NT2/D1 (cell line): Measurements from ENCODE around the gene SYN1.

Source experiments
- DNase-seq: peaks from one replicate; pipeline ENCODE4 v3.0.0-alpha.2; 2011; ENCODE audit warnings: low read depth, low spot score
- H3K27me3 ChIP-seq: 2 replicates; pipeline ENCODE4 v1.6.0; 2011; ENCODE audit warnings: mild to moderate bottlenecking; ENCODE audit not compliant: insufficient read length, insufficient read depth
- H3K36me3 ChIP-seq: 2 replicates; pipeline ENCODE4 v1.6.1; 2011; ENCODE audit warnings: mild to moderate bottlenecking, low read length, mixed read lengths; ENCODE audit not compliant: insufficient read depth, insufficient read length
- H3K4me1 ChIP-seq: 2 replicates; pipeline ENCODE4 v1.5.1; 2011; ENCODE audit not compliant: insufficient read depth, insufficient read length
- H3K4me3 ChIP-seq: 2 replicates; pipeline ENCODE4 v1.5.1; 2011; ENCODE audit warnings: low read depth; ENCODE audit not compliant: insufficient read length
- H3K9ac ChIP-seq: 2 replicates; pipeline ENCODE4 v1.6.0; 2011; ENCODE audit warnings: low read depth; ENCODE audit not compliant: insufficient read length
- H3K9me3 ChIP-seq: 2 replicates; pipeline ENCODE4 v1.5.1; 2011; ENCODE audit warnings: mild to moderate bottlenecking, low read length; ENCODE audit not compliant: insufficient read depth
- SUZ12 ChIP-seq: IDR thresholded peaks from 2 replicates; pipeline ENCODE4 v1.6.1; 2011; ENCODE audit not compliant: insufficient read length, insufficient read depth; ENCODE audit errors: extremely low read depth
- YY1 ChIP-seq: IDR thresholded peaks from 2 replicates; pipeline ENCODE4 v1.6.1; 2011; ENCODE audit not compliant: insufficient read length, insufficient read depth
- ZNF274 ChIP-seq: IDR thresholded peaks from 2 replicates; pipeline ENCODE4 v1.6.1; 2011; ENCODE audit warnings: mild to moderate bottlenecking, low read depth, low read length

Gene SYN1

DNA sequence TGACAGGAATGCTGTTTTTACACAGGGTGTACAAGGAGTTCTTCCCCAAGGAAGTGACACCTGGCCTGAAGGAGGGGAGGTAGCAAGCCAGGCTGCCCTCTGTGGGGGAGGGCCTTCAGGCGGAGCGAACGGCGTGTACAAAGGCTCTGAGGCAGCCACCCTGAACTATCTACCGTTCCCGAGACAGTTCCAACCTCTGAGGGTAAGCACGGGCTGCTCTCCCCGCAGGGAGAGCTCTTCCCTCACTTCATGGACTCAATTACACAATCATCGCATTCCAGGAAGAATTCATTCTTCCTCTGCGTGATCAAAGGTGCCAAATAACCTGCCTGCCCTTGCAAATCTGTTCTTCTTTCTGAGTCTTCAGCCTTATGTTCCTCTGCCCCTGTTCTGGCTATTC is 25.9 kb upstream of the SYN1 start:
- no peak for DNase-seq
- Histone ChIP-seq H3K36me3 (peaks cover 55% of the 10 kb centered on the region), H3K27me3 (no peaks in the 10 kb centered on the region), H3K4me1 (peaks cover 8% of the 10 kb centered on the region), H3K9ac (no peak overlapping the region), H3K4me3 (no peak overlapping the region), H3K9me3 (no peaks in the 10 kb centered on the region)
- TF ChIP-seq SUZ12: no peak
- no peak for TF ChIP-seq YY1
- TF ChIP-seq ZNF274: no peak

DNA sequence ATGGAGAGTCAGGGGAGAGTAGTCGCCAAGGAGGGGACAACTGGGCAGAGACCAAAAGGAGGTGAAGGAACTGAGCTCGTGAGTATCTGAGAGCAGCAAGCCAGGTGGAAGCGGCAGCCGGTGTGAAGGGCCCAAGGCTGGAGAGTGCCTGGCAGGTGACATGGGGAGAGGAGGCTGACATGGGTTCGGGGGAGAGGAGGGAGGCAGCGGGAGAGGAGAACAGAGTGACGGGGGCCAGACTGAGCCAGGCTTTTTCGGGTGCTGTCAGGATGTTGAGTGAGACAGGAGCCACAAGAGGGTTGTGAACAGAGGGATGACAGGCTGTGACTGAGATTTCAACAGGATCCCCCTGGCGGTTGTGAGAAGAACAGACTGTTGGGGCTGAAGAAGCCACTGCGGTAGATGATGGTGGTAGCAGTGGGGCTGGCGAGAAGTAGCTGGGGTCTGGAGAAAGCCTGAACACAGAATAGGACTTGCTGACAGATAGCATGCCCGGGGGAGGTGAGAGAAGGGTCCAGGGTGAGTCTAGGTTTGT is 25.0 kb upstream of the SYN1 start:
- Histone ChIP-seq H3K27me3 (no peaks in the 10 kb centered on the region), H3K9me3 (no peaks in the 10 kb centered on the region), H3K36me3 (peaks cover 64% of the 10 kb centered on the region), H3K9ac (no peak overlapping the region), H3K4me1 (peaks cover 8% of the 10 kb centered on the region), H3K4me3 (no peak overlapping the region)
- DNase-seq: no peak
- TF ChIP-seq SUZ12: no peak
- TF ChIP-seq ZNF274: no peak
- no peak for TF ChIP-seq YY1

DNA sequence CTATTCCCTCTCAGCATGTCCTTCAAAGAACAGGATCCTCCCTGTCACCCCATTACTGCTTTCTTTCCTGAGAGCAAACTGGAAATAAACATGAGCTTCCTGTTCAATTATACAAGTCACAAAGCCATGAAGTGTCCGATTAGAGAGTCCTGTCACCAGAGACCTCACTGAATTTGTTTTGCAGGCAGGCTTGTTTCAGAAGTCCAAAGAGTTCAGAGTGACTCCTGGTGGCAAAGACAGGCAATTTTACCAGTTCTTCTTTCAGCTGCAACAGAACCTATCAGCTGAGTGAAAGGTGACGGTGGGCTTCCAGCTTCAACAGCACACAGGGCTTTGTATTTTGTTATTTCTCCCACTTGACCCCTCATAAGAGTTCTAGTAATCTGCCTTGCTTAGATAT is 24.3 kb upstream of the SYN1 start:
- TF ChIP-seq ZNF274: no peak
- H3K4me3 ChIP-seq: no peak overlapping the region
- DNase-seq: no peak
- H3K4me1 ChIP-seq: peaks cover 8% of the 10 kb centered on the region
- H3K36me3 ChIP-seq: peaks cover 67% of the 10 kb centered on the region
- H3K9ac ChIP-seq: no peak overlapping the region
- no peaks in the 10 kb centered on the region for H3K27me3 ChIP-seq
- no peaks in the 10 kb centered on the region for H3K9me3 ChIP-seq

DNA sequence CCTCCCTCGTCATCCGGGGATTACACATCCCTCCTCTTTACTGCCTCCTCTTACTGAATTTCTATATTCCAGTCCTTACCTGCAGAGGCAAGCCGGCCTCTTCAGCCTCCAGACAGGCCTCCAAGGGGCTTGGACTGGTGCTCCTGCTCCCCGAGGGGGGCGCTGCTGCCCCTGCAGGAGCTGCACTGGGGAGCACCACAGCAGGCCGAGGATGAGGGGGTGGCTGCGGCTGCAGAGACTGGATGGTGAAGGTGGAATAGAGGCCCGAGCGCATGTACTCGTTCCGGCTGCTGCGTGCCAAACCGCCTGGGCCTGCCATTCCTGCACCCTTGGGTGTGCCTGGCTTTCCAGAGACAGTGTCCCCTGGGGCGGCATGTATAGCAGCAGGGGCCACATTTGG is 19.2 kb upstream of the SYN1 start:
- H3K4me1 ChIP-seq: peaks cover 3% of the 10 kb centered on the region
- H3K36me3 ChIP-seq: peaks cover 88% of the 10 kb centered on the region
- H3K9me3 ChIP-seq: no peaks in the 10 kb centered on the region
- no peak overlapping the region for H3K4me3 ChIP-seq
- no peak for DNase-seq
- TF ChIP-seq YY1 (no peak), ZNF274 (no peak), SUZ12 (no peak)
- H3K9ac ChIP-seq: no peak overlapping the region
- H3K27me3 ChIP-seq: no peaks in the 10 kb centered on the region

DNA sequence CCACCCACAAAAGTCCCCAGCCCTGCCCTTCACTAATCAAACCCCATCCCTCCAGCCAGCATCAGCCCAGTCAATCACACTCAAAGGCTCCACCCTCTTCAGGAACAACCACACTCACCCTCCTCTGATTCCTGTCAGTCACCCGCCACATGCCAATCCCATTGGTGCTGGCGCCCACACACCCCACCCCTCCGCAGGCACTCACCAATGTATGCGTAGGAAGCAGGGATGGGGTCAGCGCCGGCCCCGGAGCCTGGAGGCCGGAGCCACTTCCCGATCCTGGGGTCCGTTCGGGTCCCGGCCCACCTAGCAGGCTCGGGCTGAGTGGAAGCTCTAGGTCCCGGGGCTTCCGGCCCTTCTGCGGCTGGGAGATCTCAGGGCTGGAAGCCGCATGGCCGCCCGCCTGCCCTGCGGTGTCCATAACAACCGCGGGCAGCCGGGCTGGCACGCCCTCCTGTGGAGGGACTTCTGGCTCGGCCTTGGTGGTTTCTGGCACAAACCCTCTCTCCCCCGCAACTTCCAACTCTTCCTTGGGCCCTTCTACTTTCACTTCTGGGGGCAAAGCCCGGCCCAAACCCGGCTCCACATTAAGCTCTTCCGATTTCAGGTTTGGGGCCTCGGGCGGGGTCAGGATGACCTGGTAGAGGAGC is 18.0 kb upstream of the SYN1 start:
- Histone ChIP-seq H3K4me3 (no peak overlapping the region), H3K9ac (no peak overlapping the region), H3K9me3 (no peaks in the 10 kb centered on the region), H3K4me1 (peaks cover 3% of the 10 kb centered on the region), H3K36me3 (peaks cover 80% of the 10 kb centered on the region), H3K27me3 (no peaks in the 10 kb centered on the region)
- no peak for DNase-seq
- TF ChIP-seq SUZ12 (no peak), YY1 (no peak), ZNF274 (no peak)

DNA sequence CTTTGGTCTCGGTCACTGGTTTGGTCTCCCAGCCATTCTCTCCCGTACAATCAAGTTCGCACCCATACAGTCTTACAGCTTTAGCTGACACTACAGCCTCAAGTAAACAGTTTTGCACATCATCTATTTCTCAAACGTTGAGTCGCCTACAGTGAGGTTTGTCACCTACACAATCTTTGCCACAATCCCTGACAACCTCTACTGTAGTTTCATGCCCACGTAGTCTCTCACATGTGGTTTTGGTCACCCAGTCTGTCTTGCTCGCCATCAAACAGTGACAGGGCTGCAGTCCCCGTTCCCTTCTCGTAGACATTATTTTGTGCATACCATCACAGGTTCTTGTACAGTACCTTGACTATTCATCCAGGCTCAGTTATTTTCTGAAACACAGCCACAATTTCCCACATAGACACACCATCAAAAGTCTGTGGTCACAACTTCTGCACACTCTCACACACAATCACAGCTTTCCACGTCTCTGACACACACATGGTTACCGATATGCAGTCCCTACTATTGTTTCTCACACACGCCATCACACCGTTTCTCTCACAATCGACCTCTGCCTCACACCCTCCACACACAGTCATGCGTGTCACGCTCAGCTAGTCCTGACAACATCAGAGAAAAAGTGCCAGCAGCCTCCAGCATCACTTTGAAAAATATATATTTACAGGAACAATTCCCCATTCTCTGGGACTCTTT is 15.4 kb upstream of the SYN1 start:
- no peak for DNase-seq
- Histone ChIP-seq H3K4me1 (peaks cover 5% of the 10 kb centered on the region), H3K9me3 (no peaks in the 10 kb centered on the region), H3K27me3 (no peaks in the 10 kb centered on the region), H3K9ac (no peak overlapping the region), H3K36me3 (peaks cover 59% of the 10 kb centered on the region), H3K4me3 (no peak overlapping the region)
- TF ChIP-seq SUZ12 (no peak), ZNF274 (no peak)

DNA sequence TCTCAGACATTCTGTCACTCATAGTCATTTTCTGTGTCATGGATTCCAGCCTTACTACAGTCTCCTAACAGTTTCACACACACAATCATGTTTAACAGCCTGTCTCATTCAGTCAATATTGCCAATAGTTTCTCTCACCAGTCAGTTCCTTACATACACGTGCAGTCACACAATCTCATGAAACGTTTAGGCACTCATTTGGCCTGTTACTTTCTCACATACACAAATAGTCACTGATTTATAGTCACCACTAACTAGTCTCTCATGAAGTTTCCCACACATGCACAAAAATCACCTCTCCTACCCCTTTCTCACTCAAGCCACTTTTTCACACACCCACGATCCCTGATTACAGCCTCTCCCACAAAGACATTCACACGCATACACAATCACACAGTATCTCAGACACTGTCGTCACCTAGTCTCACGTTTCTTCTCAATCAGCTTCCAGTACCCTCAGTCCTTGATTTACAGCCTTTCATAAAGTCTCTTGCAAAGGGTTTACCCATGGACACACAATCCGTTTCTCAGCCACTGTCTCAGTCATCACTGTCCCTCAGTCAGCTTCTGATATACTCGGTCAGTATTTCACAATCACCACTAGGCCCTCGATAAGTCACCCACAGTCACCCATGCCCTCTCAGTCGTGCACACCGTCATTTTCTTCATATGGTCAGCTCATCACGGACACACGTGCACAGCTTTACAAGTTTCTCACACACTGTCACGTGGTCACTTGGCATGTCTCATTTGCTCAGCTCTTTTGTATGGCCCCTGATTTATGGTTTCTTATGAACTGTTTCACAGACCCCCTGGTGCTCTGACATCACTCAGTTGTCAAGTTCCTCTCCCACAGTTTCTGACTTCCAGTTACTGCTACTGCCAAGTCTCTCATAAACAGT is 14.3 kb upstream of the SYN1 start:
- H3K4me1 ChIP-seq: peaks cover 8% of the 10 kb centered on the region
- no peaks in the 10 kb centered on the region for H3K27me3 ChIP-seq
- H3K36me3 ChIP-seq: peaks cover 48% of the 10 kb centered on the region
- H3K9ac ChIP-seq: no peak overlapping the region
- no peaks in the 10 kb centered on the region for H3K9me3 ChIP-seq
- no peak for DNase-seq
- TF ChIP-seq YY1 (no peak), ZNF274 (no peak), SUZ12 (no peak)
- no peak overlapping the region for H3K4me3 ChIP-seq
